ENCODE data around the gene CDK11B. TPM values are rescaled to one million over a fixed set of nuclear protein-coding genes. Genes with fewer than 3 reads are reported as not detected.
"Not testable (repeated sequence)": the region's sequence is repeated elsewhere in the genome, so short reads cannot be mapped to it uniquely, and the experiment has no call there.

Gene CDK11B
- total RNA-seq, 8 experiments from 2014 or later: 15.5 to 32.9 (median 23.5) TPM

GRCh38 chr1:1692714-1693647, 34.2 kb upstream of the CDK11B start, which contains the start of gene SLC35E2B:
Gene SLC35E2B, minus strand, starts transcription at chr1:1692795. Its CDS starts 16,096 bp downstream, at chr1:1676699.
- H3K4me1 ChIP-seq (replicated peaks in 1 of 2); in situ Hi-C loops (cut with MboI; ENCODE audit: low pct_unique_long_range_greater_than_20kb in 2 of 9, low sequenced_read_pairs in 9 of 9, unreplicated experiment in 9 of 9): not testable (repeated sequence)
- peak; percentile 72 to 85 (median 79) for ATAC-seq (replicated peaks in 6 of 8)
- WGBS, 10 experiments: no CpG with 5 or more reads among the region's 98 CpGs
- Histone ChIP-seq H3K4me3 (peak within 1 kb of the TSS; percentile 51 to 100 (median 86)), H3K27ac (peak within 1 kb of the TSS; percentile 95 to 98)

- H3K4me1 ChIP-seq (replicated peaks in 1 of 2); in situ Hi-C loops (cut with MboI; ENCODE audit: low pct_unique_long_range_greater_than_20kb in 2 of 9, low sequenced_read_pairs in 9 of 9, unreplicated experiment in 9 of 9): not testable (repeated sequence)
- Histone ChIP-seq H3K4me3 (peak overlapping the region; percentile 51 to 100 (median 86)), H3K27ac (peak overlapping the region; percentile 95 to 98)
- ATAC-seq (replicated peaks in 6 of 8): peak in 3 of 8 experiments; percentile 44 to 65 (median 55)
- no CpG with 5 or more reads among the region's 45 CpGs for WGBS, 10 experiments
These were observed 33.5 kb upstream of the CDK11B start for GRCh38 chr1:1692324-1692713.

- WGBS, 10 experiments: no CpG with 5 or more reads among the region's 16 CpGs
- ATAC-seq (replicated peaks in 6 of 8): not testable (repeated sequence)
These were observed 32.6 kb upstream of the CDK11B start for GRCh38 chr1:1691443-1691842.

GRCh38 chr1:1689526-1689925, 30.7 kb upstream of the CDK11B start:
- no CpG with 5 or more reads among the region's 7 CpGs for WGBS, 10 experiments
- ATAC-seq (replicated peaks in 6 of 8); H3K4me1 ChIP-seq (replicated peaks in 1 of 2); H3K4me3 ChIP-seq; H3K27ac ChIP-seq; in situ Hi-C loops (cut with MboI; ENCODE audit: low pct_unique_long_range_greater_than_20kb in 2 of 9, low sequenced_read_pairs in 9 of 9, unreplicated experiment in 9 of 9): not testable (repeated sequence)

More at GRCh38 chr1:1691443-1691842, 32.6 kb upstream of the CDK11B start:
- in situ Hi-C loops (cut with MboI; ENCODE audit: low pct_unique_long_range_greater_than_20kb in 2 of 9, low sequenced_read_pairs in 9 of 9, unreplicated experiment in 9 of 9); H3K4me3 ChIP-seq; H3K4me1 ChIP-seq (replicated peaks in 1 of 2); H3K27ac ChIP-seq: not testable (repeated sequence)

- Histone ChIP-seq H3K4me1 (replicated peaks in 1 of 2) (no peaks in the 10 kb centered on the region), H3K27ac (no peak overlapping the region), H3K4me3 (no peak overlapping the region)
- in situ Hi-C loops (cut with MboI; ENCODE audit: low pct_unique_long_range_greater_than_20kb in 2 of 9, low sequenced_read_pairs in 9 of 9, unreplicated experiment in 9 of 9): no loop called here
- WGBS, 10 experiments: 87 to 100% (median 94%) methylated on average over 1 to 9 of the region's 9 CpGs; no CpG with 5 or more reads in 4 of the 10 experiments
- no peak for ATAC-seq (replicated peaks in 6 of 8)
These were observed 29.0 kb upstream of the CDK11B start for GRCh38 chr1:1687846-1688245.

DNA sequence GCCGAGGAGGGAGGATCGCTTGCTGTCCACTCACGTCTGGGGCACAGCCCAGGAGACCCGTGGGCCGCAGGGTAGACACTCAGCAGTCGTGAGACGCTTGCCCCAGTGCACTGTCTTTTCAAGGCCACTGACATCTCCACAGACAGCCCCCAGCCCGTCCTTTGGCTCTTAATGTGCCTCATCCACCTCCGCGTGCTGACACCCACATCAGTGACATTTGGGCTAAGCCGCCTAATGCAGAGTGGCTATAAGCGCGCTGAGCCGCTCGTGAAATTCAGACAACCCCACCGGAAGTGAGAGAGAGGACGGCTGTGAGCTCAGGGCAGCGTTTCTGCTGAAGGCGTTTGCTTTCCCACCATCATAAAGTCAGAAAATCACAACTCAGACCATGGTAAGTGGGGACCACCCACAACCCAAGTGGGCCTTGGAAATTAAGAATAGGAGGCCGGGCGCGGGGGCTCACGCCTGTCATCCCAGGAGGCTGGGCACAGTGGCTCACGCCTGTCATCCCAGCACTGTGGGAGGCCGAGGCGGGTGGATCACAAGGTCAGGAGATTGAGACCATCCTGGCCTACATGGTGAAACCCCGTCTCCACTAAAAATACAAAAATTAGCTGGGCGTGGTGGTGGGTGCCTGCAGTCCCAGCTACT, 25.4 kb upstream of the CDK11B start:
- Histone ChIP-seq H3K27ac (no peak overlapping the region), H3K4me1 (replicated peaks in 1 of 2) (no peaks in the 10 kb centered on the region), H3K4me3 (no peak overlapping the region)
- no peak for ATAC-seq (replicated peaks in 6 of 8)
- WGBS, 10 experiments: 76 to 98% (median 88%) methylated on average over 3 to 22 of the region's 28 CpGs; no CpG with 5 or more reads in 4 of the 10 experiments
- in situ Hi-C loops (cut with MboI; ENCODE audit: low pct_unique_long_range_greater_than_20kb in 2 of 9, low sequenced_read_pairs in 9 of 9, unreplicated experiment in 9 of 9): no loop called here

GRCh38 chr1:1683104-1683905, 24.5 kb upstream of the CDK11B start:
- Histone ChIP-seq H3K27ac (no peak overlapping the region), H3K4me1 (replicated peaks in 1 of 2) (peaks cover 0 to 2% of the 10 kb centered on the region in 2 donors), H3K4me3 (no peak overlapping the region)
- ATAC-seq (replicated peaks in 6 of 8): no peak
- in situ Hi-C loops (cut with MboI; ENCODE audit: low pct_unique_long_range_greater_than_20kb in 2 of 9, low sequenced_read_pairs in 9 of 9, unreplicated experiment in 9 of 9): no loop called here
- 84 to 90% (median 86%) methylated on average over 4 to 13 of the region's 26 CpGs; no CpG with 5 or more reads in 6 of the 10 experiments for WGBS, 10 experiments

DNA sequence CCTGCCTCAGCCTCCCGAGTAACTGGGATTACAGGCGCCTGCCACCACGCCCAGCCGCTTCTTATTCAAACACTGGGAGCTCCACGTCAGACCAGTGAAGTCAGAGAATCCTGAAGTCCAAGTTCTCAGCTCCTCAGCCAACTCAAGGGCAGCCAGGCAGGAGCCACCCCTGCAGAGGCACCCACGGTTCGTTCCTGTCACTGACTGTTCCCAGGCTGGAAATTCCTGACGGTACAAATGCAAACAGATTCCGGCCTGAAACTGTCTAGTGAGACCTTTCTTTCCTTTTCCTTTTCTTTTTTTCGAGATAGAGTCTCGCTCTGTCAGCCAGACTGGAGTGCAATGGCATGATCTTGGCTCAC, 22.1 kb upstream of the CDK11B start:
- ATAC-seq (replicated peaks in 6 of 8): peak in 2 of 8 experiments; percentile 26 to 54
- Histone ChIP-seq H3K4me1 (replicated peaks in 1 of 2) (peaks cover 0 to 2% of the 10 kb centered on the region in 2 donors), H3K27ac (no peak overlapping the region), H3K4me3 (no peak overlapping the region)
- 42 to 100% (median 88%) methylated on average over 1 to 11 of the region's 11 CpGs; no CpG with 5 or more reads in 4 of the 10 experiments for WGBS, 10 experiments
- in situ Hi-C loops (cut with MboI; ENCODE audit: low pct_unique_long_range_greater_than_20kb in 2 of 9, low sequenced_read_pairs in 9 of 9, unreplicated experiment in 9 of 9): no loop called here

- Histone ChIP-seq H3K27ac (no peak overlapping the region), H3K4me3 (no peak overlapping the region), H3K4me1 (replicated peaks in 1 of 2) (peaks cover 0 to 2% of the 10 kb centered on the region in 2 donors)
- 80 to 100% (median 93%) methylated on average over 1 to 25 of the region's 32 CpGs; no CpG with 5 or more reads in 1 of the 10 experiments for WGBS, 10 experiments
- no peak for ATAC-seq (replicated peaks in 6 of 8)
- in situ Hi-C loops (cut with MboI; ENCODE audit: low pct_unique_long_range_greater_than_20kb in 2 of 9, low sequenced_read_pairs in 9 of 9, unreplicated experiment in 9 of 9): no loop called here
These were observed 21.5 kb upstream of the CDK11B start for GRCh38 chr1:1680031-1680911.

DNA sequence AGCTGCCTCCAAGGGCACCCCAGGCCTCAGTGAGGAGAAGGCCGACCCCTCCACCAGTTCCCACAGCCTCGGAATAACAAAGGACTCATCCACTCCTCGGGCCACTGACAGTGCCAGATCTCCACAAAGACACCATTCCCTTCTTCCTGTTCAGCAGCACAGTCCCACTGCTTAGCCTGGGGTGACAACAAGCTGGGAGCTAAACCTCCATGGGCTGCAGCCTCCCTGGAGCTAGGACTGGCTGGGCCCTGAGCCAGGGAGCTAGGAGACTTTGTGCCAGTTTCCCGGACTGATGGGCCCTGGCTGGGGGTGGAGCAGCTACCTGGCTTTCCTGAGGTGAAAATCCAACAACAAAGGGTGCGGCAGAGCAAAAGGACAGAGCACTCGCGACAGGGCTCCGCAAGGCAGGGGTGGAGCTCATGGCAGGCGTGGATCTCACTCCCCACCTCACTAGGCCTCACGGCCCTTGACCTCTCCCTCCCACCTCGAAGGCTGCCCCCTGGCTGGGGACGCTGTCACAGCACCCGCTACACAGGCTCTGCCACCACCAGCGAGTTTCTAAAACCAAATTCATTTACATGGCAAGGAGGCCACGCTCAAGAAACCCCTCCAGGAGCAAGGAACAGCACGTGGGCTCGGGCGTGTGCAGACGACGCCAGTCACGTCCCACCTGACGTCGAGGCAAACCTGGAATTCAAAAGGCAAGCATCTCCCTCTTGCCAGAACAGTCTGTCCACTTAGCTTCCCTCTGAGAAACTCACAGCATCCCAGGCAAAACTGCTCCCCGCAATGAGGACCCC, 20.0 kb upstream of the CDK11B start:
- no peak overlapping the region for H3K4me3 ChIP-seq
- 72 to 100% (median 78%) methylated on average over 1 to 17 of the region's 24 CpGs; no CpG with 5 or more reads in 4 of the 10 experiments for WGBS, 10 experiments
- in situ Hi-C loops (cut with MboI; ENCODE audit: low pct_unique_long_range_greater_than_20kb in 2 of 9, low sequenced_read_pairs in 9 of 9, unreplicated experiment in 9 of 9): no loop called here
- no peak overlapping the region for H3K27ac ChIP-seq
- ATAC-seq (replicated peaks in 6 of 8): peak in 5 of 8 experiments; percentile 16 to 34 (median 29)
- peaks cover 0 to 2% of the 10 kb centered on the region in 2 donors for H3K4me1 ChIP-seq (replicated peaks in 1 of 2)

- peak in 2 of 8 experiments; percentile 8 to 14 for ATAC-seq (replicated peaks in 6 of 8)
- in situ Hi-C loops (cut with MboI; ENCODE audit: low pct_unique_long_range_greater_than_20kb in 2 of 9, low sequenced_read_pairs in 9 of 9, unreplicated experiment in 9 of 9): no loop called here
- Histone ChIP-seq H3K4me3 (no peak overlapping the region), H3K27ac (no peak overlapping the region), H3K4me1 (replicated peaks in 1 of 2) (peaks cover 0 to 2% of the 10 kb centered on the region in 2 donors)
- WGBS, 10 experiments: 86 to 96% (median 92%) methylated on average over 2 to 12 of the region's 39 CpGs; no CpG with 5 or more reads in 4 of the 10 experiments
These were observed 19.1 kb upstream of the CDK11B start for GRCh38 chr1:1677718-1678580.
